Right lobe of liver (tissue), 6 donors: ENCODE results near the gene KIF26A. TPM values are rescaled to one million over a fixed set of nuclear protein-coding genes. Genes with fewer than 3 reads are reported as not detected.

Experiments
- ATAC-seq, 4 donors: fragments of 200-7000 bp; cut with Tn5 transposase; one replicate each; pipeline ENCODE4 v1.9.1; 2020; ENCODE audit warnings: mild to moderate bottlenecking in 4 of 4, moderate library complexity in 4 of 4
- DNase-seq, 3 donors: peaks; one replicate each; pipeline ENCODE4 v3.0.0-alpha.2; 2020
- H3K27ac ChIP-seq, 3 donors: fragments of 200-600 bp; one replicate each; pipeline ENCODE4 v1.8.0; 2022
- H3K27me3 ChIP-seq, 2 donors: fragments of 200-600 bp; one replicate each; pipeline ENCODE4 v1.8.0; 2022
- H3K36me3 ChIP-seq, 4 donors: fragments of 200-600 bp; sonication (generic) in 1 of 4; one replicate each; pipeline versions ENCODE4 v1.5.1 to v1.8.0; 2017 to 2022; ENCODE audit warnings: control low read depth in 1 of 4
- H3K4me1 ChIP-seq, 4 donors: fragments of 200-600 bp; sonication (generic) in 1 of 4; one replicate each; pipeline versions ENCODE4 v1.5.1 to v1.8.0; 2017 to 2022; ENCODE audit warnings: control low read depth in 1 of 4
- H3K4me3 ChIP-seq, 3 donors: fragments of 200-600 bp; one replicate each; pipeline ENCODE4 v1.8.0; 2022
- H3K9me3 ChIP-seq, 4 donors: fragments of 200-600 bp; sonication (generic) in 1 of 4; one replicate each; pipeline versions ENCODE4 v1.5.1 to v1.8.0; 2017 to 2022; ENCODE audit warnings: control low read depth in 1 of 4
- CTCF ChIP-seq, 4 donors: fragments of 200-600 bp in 3 of 4; fragments of 450-650 bp in 1 of 4; IDR thresholded peaks; one replicate each; pipeline versions ENCODE4 v1.5.1 to v1.8.0; 2016 to 2022; ENCODE audit warnings: antibody characterized with exemption in 4 of 4, mild to moderate bottlenecking in 2 of 4
- POLR2A ChIP-seq: fragments of 450-650 bp; IDR thresholded peaks from one replicate; pipeline ENCODE4 v1.6.1; 2017; ENCODE audit warnings: antibody characterized with exemption, mild to moderate bottlenecking
- WGBS: methylation state at CpG from one replicate; pipeline ENCODE4 v1.1.6; 2018; ENCODE audit warnings: low coverage, low lambda C conversion rate; ENCODE audit not compliant: insufficient coverage; ENCODE audit errors: missing lambda C conversion rate; 5-methylcytosine and 5-hydroxymethylcytosine counted together
- intact Hi-C, 2 donors: fragments of 100-400 bp; cut with DNase I; formaldehyde crosslinking; loops; one replicate each; pipeline versions ENCODE4 v1.11.2 to v1.14.1; 2022
- total RNA-seq, 6 experiments: library from RNA; depleted of rRNA in 2 of 6; stranded (reverse); fragments of >200 nt in 2 of 6; fragmentation: NEBNext Ultra II Directional in 3 of 6; extraction: Animal tissue kit (Norgen Biotek cat#: 25700) in 3 of 6; gene quantifications; one replicate each; pipeline versions ENCODE4 v1.1.0 to v1.2.4, GENCODE V29; 2016 to 2023
- donor health status: DM: no; HTN: yes; CAD: no.
- donor health status: DM: no; HTN: no; CAD: no.
- donor health status: DM: no; HTN: no; CAD: no.
- donor health status: DM: no; HTN: yes; CAD: no.
- donor health status: DM: no; HTN: yes; CAD: no.

The KIF26A gene
- total RNA-seq, 6 experiments from 2014 or later: 0.79 to 1.5 (median 1.1) TPM

DNA sequence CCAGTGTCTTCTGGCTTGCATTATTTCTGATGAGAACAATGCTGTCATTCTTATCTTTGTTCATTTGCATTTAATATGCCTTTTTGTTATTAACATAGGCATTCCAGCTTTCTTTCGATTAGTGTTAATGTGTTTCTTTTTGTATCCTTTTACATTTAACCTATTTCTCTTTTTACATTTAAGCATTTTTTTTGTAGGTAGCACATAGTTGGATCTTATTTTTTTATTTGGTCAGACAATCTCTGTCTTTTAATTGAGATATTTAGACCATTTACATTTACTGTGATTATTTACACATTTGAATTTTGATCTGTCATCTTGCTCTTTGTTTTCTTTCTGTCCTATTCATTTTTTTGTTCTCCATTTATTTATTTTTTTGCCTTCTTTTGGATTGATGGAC, 14.5 kb upstream of the KIF26A start:
- 100% methylated on average over 1 of the region's 1 CpG for WGBS
- ATAC-seq (no peak), DNase-seq (no peak)
- TF ChIP-seq CTCF (IDR thresholded peaks at IDR 0.05) (no peak), POLR2A (no peak)
- intact Hi-C loops: no loop called here
- H3K27ac ChIP-seq: no peak overlapping the region
- peaks cover 0 to 7% (median 0%) of the 10 kb centered on the region in 4 donors for H3K9me3 ChIP-seq
- no peaks in the 10 kb centered on the region for H3K4me1 ChIP-seq
- H3K4me3 ChIP-seq: no peak overlapping the region
- H3K36me3 ChIP-seq: no peaks in the 10 kb centered on the region
- no peaks in the 10 kb centered on the region for H3K27me3 ChIP-seq

- no peak for ATAC-seq
- 48% methylated on average over 4 of the region's 4 CpGs for WGBS
- intact Hi-C loops: no loop called here
Observed at GRCh38 chr14:104125011-104125410, 13.4 kb upstream of the KIF26A start.

GRCh38 chr14:104126753-104127152, 11.6 kb upstream of the KIF26A start:
- Histone ChIP-seq H3K9me3 (peaks cover 0 to 7% (median 0%) of the 10 kb centered on the region in 4 donors), H3K4me3 (no peak overlapping the region), H3K27ac (no peak overlapping the region), H3K4me1 (no peaks in the 10 kb centered on the region), H3K36me3 (no peaks in the 10 kb centered on the region), H3K27me3 (no peaks in the 10 kb centered on the region)
- intact Hi-C loops: no loop called here
- TF ChIP-seq CTCF (IDR thresholded peaks at IDR 0.05) (no peak), POLR2A (no peak)
- ATAC-seq (no peak), DNase-seq (peak in 1 of 3 donors; percentile 8)
- 100% methylated on average over 1 of the region's 2 CpGs for WGBS

More at GRCh38 chr14:104125011-104125410, 13.4 kb upstream of the KIF26A start:
- H3K27me3 ChIP-seq: no peaks in the 10 kb centered on the region
- no peak overlapping the region for H3K4me3 ChIP-seq
- DNase-seq: no peak
- H3K36me3 ChIP-seq: no peaks in the 10 kb centered on the region
- no peak for TF ChIP-seq CTCF (IDR thresholded peaks at IDR 0.05)
- no peak for TF ChIP-seq POLR2A
- H3K4me1 ChIP-seq: no peaks in the 10 kb centered on the region
- H3K9me3 ChIP-seq: peaks cover 0 to 7% (median 0%) of the 10 kb centered on the region in 4 donors
- no peak overlapping the region for H3K27ac ChIP-seq

GRCh38 chr14:104128981-104129380, 9.4 kb upstream of the KIF26A start:
- Histone ChIP-seq H3K9me3 (peaks cover 0 to 7% (median 0%) of the 10 kb centered on the region in 4 donors), H3K4me1 (no peaks in the 10 kb centered on the region), H3K27me3 (no peaks in the 10 kb centered on the region), H3K36me3 (no peaks in the 10 kb centered on the region), H3K4me3 (no peak overlapping the region), H3K27ac (no peak overlapping the region)
- ATAC-seq: no peak
- TF ChIP-seq CTCF (IDR thresholded peaks at IDR 0.05) (no peak), POLR2A (no peak)
- WGBS: 92% methylated on average over 1 of the region's 1 CpG
- DNase-seq: no peak
- intact Hi-C loops: no loop called here

DNA sequence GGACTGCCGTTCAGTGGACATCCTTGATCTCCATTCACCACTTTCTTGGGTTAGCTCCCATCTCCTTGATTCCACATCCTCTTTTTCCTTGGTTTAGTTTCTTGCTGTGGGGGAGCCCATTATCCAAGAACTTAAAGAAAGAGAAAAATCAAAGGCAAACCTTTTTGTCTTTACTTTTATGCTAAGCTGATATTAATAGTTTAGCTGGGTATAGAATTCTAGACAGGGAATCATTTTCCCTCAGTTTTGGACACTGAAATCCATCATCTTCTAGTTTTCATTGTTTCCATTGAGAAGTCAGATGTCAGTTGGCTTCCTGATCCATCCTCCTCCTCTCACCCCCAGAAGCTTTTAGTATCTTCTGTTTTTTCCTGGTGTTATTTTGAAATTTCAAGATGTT, 8.8 kb upstream of the KIF26A start:
- no peak overlapping the region for H3K4me3 ChIP-seq
- peaks cover 0 to 7% (median 0%) of the 10 kb centered on the region in 4 donors for H3K9me3 ChIP-seq
- ATAC-seq (no peak), DNase-seq (no peak)
- H3K36me3 ChIP-seq: no peaks in the 10 kb centered on the region
- no peaks in the 10 kb centered on the region for H3K27me3 ChIP-seq
- TF ChIP-seq CTCF (IDR thresholded peaks at IDR 0.05) (no peak), POLR2A (no peak)
- 93% methylated on average over 1 of the region's 1 CpG for WGBS
- H3K4me1 ChIP-seq: no peaks in the 10 kb centered on the region
- intact Hi-C loops: no loop called here
- H3K27ac ChIP-seq: no peak overlapping the region
